Activated CD4-positive, alpha-beta T cell treated with anti-CD3 and anti-CD28 coated beads, Interleukin-10, Interleukin-2, amounts not matched to agents 100 ng/mL and 50 ng/mL, durations not matched to agents 16 hours and 8 hours (primary cell): ENCODE measurements around the gene GRM4.

Source experiments
- DNase-seq: peaks from one replicate; pipeline ENCODE4 v3.0.0-alpha.2; 2020

Gene GRM4

DNA sequence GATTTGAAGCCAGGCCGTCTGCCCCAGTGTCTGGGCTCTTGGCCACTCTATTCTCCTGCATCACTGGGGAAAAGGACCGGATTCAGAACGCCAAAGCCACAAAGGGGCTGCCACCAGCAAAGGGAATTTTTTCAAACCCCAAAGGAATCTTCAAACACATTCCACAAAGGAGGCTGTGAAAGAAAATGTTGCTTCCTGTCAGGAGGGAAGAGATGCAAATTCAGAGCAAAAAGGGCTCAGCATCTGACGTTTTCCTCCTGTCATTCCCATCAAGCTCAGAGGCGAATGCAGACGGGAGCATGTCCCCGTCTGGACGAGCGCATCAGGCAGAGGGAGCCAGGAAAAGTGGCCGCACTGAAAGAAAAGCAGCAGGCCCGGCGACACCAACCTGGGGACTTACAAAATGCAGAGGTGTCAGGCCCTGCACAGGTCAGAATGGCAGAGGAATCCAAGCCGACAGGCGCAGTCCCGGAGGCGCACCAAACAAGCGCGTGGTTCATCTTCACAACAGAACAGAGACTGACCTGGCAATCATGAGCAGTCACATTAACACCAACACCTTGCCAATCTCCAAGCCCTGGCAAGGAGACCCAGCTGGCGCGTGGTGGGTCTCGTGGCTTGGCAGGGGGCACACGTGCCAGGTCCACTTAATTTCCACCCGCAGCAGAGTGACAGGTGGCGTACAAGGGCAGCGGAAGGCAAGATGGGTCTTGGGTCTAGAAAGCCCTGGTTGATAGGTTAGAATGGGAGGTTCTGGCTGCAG is 62.8 kb downstream of the GRM4 start:
- no peak for DNase-seq

DNA sequence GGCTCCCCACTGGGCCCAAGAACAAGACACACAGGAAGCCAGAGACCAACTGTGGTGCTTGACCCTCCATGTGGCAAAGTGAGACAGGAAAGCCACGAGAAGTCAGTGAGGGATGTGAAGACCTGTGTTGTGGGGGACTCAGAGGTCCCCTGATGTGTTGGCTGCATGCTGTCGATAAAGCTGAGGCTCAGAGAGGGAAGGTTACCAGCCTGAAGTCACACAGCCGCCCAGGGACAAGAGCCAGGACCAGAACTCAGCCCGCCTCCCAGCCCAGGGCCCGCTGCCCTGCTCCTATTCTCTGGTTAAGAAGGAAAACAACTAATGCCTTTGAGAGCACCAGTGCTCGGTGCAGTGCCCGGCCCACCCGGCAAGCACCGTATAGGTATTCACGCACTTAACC is 63.5 kb downstream of the GRM4 start:
- DNase-seq: no peak

DNA sequence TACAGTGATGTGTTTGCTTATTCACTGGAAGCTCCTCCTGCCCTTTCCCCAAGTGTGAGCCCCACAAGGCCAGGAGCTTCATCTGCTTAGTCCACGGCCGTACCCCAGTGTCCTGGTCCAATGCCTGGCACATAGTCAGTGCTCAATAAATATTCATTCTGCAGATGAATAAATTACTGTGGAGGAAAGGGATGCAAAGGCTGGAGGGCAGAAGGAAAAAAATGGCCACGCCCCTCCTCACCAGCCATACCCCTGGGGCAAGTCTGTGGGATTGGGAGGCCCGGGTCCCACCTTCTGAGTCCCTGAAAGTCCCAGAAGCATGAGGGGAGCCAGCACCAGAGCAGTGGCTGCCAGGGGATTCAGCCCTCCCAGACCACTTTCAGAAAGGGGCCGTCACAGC is 65.5 kb downstream of the GRM4 start:
- no peak for DNase-seq

DNA sequence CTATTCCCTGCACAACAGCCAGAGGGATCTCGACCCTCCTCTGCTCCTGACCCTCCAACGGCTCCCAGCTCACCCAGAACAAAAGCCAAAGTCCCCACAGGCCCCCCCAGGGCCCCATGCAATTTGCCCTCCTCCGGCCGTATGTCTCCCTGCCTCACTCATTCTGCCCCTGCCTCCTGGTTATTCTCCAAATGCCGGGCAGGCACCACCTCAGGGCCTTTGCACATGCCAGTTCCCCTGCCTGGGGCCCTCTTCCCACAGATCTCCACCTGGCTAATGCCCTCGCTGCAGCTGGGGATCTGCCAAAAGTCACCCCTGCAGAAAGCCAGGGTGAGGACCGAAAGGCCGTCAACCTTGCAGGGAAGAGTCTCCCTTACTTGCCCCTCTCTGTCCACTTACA is 66.0 kb downstream of the GRM4 start:
- no peak for DNase-seq

DNA sequence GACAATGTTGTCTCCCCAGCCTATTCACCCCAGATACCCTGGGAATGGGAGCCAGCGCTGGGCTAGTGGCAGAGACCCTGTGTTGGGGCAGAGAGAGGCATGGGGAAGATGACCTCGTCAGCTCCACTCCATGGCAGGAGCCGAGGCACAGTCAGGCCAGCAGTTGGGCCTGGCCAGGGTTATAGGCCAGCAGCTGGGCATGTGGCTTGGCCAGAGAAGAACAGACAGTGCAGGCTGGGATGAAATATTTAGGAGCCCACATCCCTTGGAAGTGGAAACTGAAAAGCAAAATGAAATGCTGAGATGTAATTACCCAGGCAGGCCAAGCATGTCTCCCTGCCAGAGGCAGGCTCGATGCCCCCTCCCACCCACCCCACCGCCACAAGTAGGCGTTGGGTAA is 70.0 kb downstream of the GRM4 start:
- no peak for DNase-seq

DNA sequence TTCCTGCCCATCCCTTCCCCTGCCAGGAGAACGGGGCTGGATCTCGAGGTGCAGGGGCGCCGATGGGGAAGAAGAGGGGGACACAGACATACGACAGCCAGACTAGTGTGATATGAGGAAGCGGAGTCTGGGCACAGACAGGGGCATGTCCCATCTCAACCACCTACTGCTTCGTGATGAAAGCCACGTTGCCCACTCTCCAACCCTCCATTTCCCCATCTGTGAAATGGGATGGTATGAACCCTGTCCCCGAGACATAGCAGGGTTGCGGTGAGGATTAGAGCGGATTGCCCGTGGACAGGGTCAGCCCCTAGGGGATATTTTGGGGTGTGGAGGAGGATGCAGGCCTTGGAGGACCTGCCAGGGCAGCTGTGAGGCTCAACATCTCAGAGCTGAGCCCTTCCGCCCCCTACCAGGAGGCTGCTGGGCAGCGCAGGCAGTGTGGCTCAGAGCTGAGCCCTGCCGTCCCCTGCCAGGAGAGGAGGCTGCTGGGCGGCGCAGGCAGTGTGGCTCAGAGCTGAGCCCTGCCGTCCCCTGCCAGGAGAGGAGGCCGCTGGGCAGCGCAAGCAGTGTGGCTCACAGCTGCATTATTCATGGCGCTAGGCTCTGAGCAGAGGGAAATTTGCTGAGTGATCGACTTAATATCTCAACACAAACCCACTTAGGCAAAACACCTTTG is 71.7 kb downstream of the GRM4 start:
- no peak for DNase-seq

DNA sequence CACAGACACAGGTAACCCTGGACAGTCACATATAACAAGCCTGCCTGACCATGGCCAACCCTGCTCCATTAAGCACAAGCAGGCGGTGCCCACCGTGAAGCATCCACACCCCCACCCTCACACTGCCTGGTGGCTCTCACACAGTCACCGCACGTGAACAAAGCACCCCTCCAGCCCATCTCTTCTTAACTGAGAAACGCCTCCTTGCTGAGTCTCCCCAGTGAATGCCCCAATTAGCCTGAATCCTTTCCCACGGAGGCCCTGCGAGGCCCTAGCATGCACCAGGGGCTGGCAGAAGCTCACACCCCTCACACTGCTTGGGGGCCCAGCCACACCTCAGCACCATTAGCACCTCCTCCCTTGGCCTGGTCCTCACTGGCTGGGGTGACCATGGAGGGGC is 72.3 kb downstream of the GRM4 start:
- DNase-seq: no peak

DNA sequence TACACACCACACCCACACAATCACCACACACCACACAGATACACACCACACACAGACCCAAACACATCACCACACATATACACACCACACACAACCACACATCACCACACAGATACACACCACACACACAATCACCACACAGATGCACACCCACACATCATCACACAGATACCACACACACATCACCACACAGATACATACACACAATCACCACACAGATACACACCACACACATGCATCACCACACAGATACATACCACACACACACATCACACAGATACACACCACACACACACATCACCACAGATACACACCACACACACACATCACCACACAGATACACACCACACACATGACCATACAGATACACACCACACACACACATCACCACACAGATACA is 73.2 kb downstream of the GRM4 start:
- DNase-seq: no peak

DNA sequence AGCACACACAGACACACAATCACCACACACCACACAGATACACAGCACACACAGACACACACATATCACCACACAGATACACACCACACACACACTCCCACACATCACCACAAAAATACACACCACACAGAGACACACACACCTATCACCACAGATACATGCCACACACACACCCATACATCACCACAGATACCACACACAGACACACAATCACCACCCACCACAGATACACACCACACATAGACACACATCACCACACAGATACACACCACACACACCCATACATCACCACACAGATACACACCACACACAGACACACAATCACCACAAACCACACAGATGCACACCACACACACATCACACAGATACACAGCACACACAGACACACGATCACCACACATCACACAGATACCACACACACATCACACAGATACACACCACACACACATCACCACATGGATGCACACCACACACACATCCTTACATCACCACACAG is 74.0 kb downstream of the GRM4 start:
- DNase-seq: no peak

DNA sequence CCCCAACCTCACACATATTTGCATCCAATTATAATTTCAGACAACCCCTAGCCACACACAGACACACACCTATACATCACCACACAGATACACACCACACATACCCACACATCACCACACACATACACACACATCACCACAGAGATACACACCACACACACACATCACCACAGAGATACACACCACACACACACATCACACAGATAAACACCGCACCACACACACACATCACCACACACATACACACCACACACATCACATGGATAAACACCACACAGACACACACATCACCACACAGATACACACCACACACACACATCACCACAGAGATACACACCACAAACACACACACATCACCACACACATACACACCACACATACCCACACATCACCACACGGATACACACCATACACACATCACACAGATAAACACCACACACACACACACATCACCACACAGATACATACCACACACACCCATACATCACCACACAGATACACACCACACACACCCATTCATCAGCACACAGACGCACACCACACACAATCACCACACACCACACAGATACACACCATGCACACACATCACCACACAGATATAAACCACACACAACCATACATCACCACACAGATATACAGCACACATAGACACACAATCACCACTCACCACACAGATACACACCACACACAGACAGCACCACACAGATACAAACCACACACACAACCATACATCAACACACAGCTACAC is 74.6 kb downstream of the GRM4 start:
- DNase-seq: no peak

DNA sequence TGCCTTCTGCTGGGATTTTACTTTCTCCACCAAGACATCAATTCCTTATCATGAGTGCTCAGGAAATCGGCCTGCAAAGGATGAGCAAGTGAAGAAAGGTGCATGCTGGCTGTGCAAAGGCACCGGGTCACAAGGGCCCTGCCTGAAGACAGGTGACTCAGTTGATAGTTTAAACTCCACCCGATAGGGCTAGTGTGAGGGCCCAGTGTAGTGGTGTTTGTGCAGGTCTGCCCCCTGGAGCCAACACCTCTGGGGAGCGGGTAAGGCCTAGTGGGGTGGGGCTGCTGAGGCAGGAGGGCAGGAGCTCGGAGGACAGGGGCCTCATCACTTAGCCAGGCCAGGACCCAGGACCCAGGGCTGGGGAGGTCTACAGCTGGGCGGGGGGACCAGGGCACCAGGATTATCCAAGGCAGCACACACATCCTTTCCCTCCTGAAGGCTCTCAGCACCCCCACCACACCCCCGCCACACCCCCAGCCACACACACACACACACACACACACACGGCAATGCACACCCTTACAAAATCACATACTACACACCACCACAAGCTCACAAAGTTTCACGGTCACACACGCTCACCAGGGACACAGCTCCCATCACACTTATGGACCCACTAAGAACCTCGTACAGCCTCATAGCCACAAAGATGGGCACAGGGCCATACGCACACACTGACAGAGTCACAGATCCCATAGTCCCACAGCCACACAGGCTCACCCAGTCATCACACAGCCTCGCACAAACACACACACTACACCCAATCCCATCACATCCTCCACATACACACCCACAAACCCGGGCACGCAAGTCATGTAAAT is 75.4 kb downstream of the GRM4 start:
- no peak for DNase-seq

DNA sequence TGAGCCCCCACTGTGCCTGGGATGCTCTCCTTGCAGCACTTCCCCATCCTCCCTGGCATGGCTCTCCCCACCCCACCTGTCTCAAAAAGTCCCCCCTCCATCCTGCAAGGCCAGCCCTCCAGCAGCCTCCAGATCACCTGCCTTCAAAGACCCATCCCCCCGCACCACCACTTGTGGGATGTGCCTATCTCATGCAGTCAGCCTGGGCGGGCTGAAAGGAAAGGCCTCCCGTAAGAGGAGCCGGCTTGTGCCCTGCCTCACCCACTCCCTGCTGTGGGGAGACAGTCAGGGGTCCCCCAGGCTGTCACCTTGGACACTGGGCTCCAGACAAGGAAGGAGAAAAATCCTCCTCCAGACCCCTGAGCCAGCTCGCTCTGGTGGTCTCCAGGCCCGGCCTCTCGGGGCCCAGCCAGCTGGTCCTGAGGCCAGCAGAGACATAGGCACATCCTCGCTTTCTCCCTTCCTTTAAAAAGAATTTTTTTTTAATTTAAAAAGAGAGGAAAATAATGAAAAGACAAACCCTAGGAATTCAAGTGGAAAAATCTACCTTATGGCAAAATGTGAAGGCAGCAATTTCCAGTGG is 77.3 kb downstream of the GRM4 start:
- DNase-seq: no peak

DNA sequence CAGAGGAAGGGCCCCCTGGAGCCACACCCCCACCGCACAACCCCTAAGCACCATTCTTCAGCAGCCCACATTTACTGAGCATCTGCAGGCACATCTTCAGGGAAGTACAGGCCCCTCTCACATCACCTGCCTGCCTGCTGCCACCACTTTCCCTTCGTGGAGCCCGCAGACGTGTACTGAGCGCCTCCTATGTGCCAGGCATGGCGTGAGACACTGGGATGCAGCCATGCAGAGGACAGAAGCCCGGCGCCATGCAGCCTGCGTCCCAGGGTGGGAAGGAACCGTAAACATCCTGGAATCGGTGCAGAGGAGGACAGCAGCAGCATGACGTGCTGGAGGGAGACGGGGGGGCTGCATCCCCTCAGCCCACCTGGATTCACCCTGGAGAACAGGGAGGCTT is 78.1 kb downstream of the GRM4 start:
- no peak for DNase-seq

DNA sequence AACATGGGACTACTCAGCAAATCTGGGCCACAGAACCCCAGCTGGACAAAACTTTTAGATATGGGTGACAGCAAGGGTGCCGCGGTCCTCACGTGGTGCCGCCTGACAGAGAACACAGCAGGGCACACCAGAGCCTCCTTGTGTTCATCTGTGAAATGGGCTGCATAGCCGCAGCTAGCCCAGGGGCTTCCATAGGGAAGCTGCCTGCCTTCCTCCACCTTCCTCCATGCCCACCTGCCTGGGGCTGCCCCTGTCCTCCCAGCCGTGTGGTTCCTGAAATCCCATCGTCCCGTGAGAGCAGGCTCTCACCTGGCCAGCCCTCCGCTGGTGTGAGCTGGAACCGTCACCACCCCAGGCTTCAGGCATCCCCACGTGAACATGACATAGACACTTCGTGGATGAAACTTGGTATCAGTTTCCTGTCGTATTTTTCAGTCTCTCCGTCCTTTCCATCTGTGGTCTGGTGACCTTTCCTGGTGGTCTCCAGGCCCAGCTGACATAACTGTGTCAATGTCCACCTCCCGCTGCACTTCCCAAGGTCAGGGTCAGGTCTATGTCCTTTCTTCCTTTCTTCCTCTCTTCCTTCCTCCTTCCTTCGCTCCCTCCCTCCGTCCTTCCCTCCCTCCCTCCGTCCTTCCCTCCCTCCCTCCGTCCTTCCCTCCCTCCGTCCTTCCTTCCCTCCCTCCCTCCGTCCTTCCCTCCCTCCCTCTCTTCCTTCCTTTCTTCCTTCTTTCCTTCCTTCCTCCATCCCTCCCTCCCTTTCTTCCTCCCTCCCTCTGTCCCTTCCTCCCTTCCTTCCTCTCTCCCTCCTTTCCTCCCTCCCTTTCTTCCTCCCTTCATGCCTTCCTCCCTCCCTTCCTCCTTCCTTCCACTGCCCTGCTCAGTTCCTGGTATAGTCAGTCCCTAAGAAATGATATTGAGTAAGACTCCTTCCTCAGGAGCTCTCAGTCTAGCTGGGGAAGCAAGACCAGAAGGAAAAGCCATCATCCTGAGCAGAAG is 78.8 kb downstream of the GRM4 start:
- DNase-seq: no peak

DNA sequence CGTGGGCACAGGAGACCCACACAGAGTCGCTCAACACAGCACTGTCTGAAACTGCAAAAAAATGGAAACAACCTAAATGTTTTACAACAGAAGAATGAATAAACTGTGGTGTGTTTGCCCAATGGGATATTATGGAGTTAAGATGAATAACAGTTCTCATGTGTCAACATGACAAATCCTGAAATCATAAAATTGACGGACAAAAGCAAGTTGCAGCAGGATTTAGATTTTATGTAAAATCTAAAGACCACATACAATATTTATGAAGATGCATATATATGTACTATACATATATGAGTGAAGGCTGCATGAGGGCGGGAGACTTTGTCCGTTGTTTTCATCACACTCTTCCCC is 79.7 kb downstream of the GRM4 start:
- no peak for DNase-seq

DNA sequence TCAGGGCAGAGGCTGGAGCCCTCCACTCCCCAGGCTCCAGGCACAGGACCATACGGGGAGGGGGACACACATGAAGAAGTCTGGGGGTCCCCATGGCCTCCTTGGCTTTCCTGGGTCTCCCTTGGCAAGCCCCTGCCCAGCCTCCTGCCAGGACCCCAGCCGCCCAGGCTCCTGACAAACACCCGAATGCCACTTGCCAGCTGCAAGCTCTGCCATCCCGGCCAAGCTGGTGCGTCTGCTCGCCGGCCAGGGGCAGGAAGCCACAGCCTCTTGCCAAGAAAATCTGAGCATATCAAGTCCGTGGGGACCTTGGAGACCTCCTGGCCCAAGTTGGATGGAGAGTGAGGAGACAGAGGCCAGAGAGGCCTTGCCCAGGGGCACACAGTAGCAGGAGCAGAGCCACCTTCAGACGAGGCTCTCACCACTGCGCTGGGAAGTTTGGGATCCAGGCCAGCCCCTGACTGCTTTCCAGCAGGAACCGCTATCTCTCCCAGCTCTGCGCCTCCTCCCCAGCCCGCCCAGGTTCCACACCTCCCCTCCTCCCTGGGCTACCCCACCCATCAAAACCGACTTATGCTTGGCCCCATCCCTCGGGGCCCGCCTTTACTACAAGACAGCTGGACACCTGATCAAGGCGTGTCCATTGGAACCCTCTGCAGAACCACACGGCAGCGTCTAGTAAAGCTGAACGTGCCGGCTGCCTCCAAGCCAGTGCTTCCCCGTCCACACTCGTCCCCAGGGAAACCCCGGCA is 80.2 kb downstream of the GRM4 start:
- no peak for DNase-seq

DNA sequence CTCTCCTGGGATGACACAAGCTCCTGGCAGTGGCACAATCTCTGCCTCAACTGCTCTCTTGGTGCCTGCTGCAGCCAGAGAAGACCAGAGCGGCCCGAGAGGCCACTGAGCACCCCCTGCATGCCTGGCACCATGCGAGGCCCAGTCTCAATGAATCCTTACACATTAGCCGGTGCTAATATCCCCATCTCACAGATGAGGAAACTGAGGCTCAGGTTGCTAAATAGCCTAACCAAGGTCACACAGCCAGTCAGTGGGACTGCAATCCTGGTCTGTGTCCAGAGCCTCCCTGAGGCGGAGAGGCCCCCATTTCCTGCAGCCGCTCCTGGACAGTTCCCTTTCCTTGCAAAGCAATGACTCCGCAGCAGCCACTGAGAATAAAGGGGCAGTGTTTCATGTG is 81.2 kb downstream of the GRM4 start:
- no peak for DNase-seq

DNA sequence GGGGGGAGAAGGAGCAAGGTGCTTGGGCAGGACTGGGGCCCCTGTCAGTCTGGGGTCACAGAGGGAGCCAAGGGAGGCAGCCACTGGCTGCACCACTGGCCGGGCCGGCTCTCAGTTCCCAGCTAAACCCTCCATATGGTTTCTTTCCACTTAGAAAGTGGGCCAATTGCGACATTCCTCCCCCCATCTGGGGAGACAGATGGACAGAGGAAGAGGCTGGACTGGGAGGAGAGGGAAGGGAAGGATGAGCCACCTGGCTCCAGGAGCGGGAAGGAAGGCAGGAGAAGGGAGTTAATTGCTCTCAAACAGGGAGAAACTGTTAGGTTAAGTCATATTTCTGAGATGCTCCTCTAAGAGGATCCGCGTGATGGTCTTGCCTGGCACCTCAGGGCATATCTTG is 82.2 kb downstream of the GRM4 start:
- no peak for DNase-seq

DNA sequence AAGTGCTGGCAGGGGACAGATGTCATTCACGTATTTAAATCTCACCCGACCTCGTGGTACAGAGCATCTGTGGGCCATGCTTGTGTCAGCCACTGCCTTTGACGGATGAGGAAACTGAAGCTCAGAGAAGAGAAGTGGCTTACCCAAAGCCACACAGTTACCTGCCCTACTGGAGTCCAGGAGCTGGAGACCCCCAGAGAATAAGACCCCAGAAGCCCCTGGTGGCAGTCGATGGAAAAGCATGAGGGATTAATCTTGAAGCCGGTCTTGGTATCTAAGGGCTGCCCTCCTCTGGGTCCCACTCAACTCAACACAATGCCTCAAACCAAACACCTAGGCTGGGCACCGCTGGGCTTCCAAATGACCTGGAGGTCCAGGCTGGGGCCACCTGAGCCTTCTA is 83.1 kb downstream of the GRM4 start:
- no peak for DNase-seq

DNA sequence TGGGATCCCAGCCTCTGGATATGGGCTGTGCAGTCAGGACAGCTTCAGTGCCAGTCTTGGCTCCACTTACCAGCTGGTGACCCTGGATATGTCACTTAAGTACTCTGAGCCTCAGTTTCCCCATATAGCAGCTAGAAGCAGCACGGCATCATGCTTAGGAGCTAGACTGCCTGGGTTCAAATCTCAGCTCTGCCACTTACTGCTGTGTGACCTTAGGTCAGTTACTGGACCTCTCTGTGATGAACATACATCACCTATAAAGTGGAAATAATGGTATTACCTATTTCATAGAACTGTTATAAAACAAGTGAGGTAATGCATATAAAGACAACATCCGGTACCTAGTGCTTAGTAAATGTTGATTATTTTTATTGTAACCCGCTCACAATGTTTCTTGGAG is 83.7 kb downstream of the GRM4 start:
- DNase-seq: no peak

DNA sequence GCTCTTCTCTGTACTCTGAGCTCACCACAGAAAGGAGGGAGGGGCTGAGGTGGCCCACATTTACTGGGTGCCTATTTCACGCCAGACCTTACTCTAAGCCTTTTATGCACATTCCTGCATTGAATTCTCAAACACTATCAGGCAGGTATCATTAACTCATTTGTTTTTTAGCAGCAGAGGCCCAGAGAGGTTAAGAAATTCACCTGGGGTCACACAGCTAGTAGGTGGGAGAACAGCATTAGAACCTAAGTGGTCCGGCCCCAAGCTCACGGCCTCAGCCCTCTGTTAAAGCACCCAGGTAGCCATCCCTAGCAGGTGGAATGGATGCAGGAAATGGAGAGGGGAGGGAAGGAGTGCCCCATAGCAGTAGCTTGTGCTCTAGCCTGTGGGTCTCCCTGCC is 84.5 kb downstream of the GRM4 start:
- no peak for DNase-seq
